ENCODE results near the gene USP32.

GRCh38 chr17:60439501-60439900 lies 47.6 kb upstream of the USP32 start:
- TF ChIP-seq YY1 (IDR thresholded peaks at IDR 0.05; ENCODE audit: insufficient read depth, insufficient read length) (no peak), ZNF274 (IDR thresholded peaks at IDR 0.05; ENCODE audit: low read depth, low read length) (no peak), SUZ12 (IDR thresholded peaks at IDR 0.05; ENCODE audit: extremely low read depth, insufficient read depth, insufficient read length) (no peak)
